GM12801 (cell line): ENCODE data around the gene JADE3.

Experiments
- CTCF ChIP-seq: IDR thresholded peaks from one replicate; pipeline ENCODE4 v1.5.1; 2011; ENCODE audit warnings: control low read depth; ENCODE audit not compliant: insufficient read length; ENCODE audit errors: extremely low read depth

The JADE3 gene

GRCh38 chrX:46978341-46979291 is 66.4 kb downstream of the JADE3 start:
- TF ChIP-seq CTCF, result no peak

DNA sequence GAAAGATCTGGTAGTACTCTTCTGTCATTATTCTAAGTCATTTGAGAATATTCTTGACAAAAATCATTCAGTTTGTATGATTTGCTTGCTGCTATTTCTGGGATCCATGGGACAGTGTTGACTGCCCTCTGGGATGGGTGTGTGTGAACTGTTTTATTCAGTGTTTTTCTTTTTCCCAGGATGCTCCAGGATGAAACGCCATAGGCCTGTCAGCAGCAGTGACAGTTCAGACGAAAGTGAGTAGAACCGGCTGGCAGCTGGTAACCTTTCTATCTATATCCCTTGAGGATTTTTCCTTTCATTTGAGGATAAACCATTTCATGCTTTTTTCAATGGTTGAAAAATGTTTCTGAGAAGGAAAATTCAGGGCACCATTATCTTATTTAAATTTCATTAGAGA is 72.5 kb downstream of the JADE3 start:
- no peak for TF ChIP-seq CTCF

- no peak for TF ChIP-seq CTCF
These were observed 77.3 kb downstream of the JADE3 start for GRCh38 chrX:46989548-46989947.

GRCh38 chrX:46991664-46992063 is 79.4 kb downstream of the JADE3 start:
- no peak for TF ChIP-seq CTCF

DNA sequence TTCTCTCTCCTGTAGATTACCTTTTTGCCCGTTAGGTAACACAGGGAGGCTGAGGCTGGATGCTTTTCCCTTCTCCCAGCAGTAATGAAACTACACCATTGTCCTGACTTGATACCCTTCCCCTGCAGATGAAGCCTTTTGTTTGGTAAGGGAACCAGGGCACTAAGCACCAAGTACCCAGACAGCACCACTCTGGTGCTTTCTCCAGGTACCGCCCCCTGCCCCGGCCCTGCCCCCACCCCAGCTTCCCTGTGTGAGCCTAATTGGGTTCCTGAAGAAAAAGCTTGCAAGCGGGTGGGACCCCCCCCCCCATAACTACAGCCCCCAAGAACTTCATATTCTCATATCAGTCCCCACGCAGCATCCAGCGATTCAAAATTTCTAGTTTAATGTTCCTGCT is 79.8 kb downstream of the JADE3 start:
- TF ChIP-seq CTCF, result no peak

GRCh38 chrX:46994096-46994495 is 81.9 kb downstream of the JADE3 start:
- no peak for TF ChIP-seq CTCF

- no peak for TF ChIP-seq CTCF
These were observed 99.9 kb downstream of the JADE3 start for GRCh38 chrX:47012131-47012530.
